ENCODE data around the gene C1QL1. TPM values are rescaled to one million over a fixed set of nuclear protein-coding genes. Genes with fewer than 3 reads are reported as not detected.

The C1QL1 gene
- total and polyA plus RNA-seq, 12 donors: 0.37 to 25.6 (median 1.6) TPM

GRCh38 chr17:44928136-44928535, 40.0 kb downstream of the C1QL1 start:
- peaks cover 0 to 21% (median 5%) of the 10 kb centered on the region in 9 donors for H3K4me1 ChIP-seq
- no peaks in the 10 kb centered on the region for H3K27me3 ChIP-seq
- WGBS, 2 donors: 95 to 99% methylated on average over 15 of the region's 15 CpGs
- DNase-seq (no peak), ATAC-seq (no peak)
- no peak overlapping the region for H3K27ac ChIP-seq
- intact Hi-C loops (cut with DNase I): loop anchor here in 3 of 10 donors (5.0 to 10.0 kb wide), 3 partner anchors 74 to 267 kb away; no protein-coding TSS in a partner anchor
- TF ChIP-seq, protein P1, sequence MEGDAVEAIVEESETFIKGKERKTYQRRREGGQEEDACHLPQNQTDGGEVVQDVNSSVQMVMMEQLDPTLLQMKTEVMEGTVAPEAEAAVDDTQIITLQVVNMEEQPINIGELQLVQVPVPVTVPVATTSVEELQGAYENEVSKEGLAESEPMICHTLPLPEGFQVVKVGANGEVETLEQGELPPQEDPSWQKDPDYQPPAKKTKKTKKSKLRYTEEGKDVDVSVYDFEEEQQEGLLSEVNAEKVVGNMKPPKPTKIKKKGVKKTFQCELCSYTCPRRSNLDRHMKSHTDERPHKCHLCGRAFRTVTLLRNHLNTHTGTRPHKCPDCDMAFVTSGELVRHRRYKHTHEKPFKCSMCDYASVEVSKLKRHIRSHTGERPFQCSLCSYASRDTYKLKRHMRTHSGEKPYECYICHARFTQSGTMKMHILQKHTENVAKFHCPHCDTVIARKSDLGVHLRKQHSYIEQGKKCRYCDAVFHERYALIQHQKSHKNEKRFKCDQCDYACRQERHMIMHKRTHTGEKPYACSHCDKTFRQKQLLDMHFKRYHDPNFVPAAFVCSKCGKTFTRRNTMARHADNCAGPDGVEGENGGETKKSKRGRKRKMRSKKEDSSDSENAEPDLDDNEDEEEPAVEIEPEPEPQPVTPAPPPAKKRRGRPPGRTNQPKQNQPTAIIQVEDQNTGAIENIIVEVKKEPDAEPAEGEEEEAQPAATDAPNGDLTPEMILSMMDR (IDR thresholded peaks at IDR 0.05): no peak
- peaks cover 0 to 59% (median 0%) of the 10 kb centered on the region in 9 donors for H3K36me3 ChIP-seq
- no peak overlapping the region for H3K4me3 ChIP-seq
- no peaks in the 10 kb centered on the region for H3K9me3 ChIP-seq

DNA sequence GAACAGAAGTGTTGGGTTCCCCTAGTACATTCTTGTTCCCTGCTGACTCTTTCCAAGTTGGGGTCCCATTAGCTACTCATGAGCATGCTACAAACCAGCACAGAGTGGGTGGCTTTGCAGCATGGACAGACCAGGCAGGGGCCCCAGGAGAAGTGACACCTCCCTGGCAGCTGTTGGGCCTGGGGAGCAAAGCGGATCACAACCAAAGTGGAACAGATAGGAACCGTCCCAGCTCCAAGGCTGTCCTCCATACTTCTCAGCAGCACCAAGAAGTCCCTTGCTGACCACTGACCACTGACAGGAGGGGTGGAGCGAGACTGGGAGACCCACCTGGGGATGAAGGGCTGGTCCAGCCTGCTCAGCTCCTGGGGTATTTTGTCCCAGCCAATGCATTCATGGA, 40.4 kb downstream of the C1QL1 start:
- peaks cover 0 to 16% (median 2%) of the 10 kb centered on the region in 9 donors for H3K4me1 ChIP-seq
- no peaks in the 10 kb centered on the region for H3K9me3 ChIP-seq
- peaks cover 0 to 55% (median 0%) of the 10 kb centered on the region in 9 donors for H3K36me3 ChIP-seq
- DNase-seq (no peak), ATAC-seq (no peak)
- WGBS, 2 donors: 90 to 91% methylated on average over 3 of the region's 3 CpGs
- intact Hi-C loops (cut with DNase I): loop anchor here in 3 of 10 donors (5.0 to 10.0 kb wide), 3 partner anchors 75 to 267 kb away; no protein-coding TSS in a partner anchor
- TF ChIP-seq, protein P1 (IDR thresholded peaks at IDR 0.05): no peak
- no peaks in the 10 kb centered on the region for H3K27me3 ChIP-seq
- H3K27ac ChIP-seq: no peak overlapping the region
- no peak overlapping the region for H3K4me3 ChIP-seq

DNA sequence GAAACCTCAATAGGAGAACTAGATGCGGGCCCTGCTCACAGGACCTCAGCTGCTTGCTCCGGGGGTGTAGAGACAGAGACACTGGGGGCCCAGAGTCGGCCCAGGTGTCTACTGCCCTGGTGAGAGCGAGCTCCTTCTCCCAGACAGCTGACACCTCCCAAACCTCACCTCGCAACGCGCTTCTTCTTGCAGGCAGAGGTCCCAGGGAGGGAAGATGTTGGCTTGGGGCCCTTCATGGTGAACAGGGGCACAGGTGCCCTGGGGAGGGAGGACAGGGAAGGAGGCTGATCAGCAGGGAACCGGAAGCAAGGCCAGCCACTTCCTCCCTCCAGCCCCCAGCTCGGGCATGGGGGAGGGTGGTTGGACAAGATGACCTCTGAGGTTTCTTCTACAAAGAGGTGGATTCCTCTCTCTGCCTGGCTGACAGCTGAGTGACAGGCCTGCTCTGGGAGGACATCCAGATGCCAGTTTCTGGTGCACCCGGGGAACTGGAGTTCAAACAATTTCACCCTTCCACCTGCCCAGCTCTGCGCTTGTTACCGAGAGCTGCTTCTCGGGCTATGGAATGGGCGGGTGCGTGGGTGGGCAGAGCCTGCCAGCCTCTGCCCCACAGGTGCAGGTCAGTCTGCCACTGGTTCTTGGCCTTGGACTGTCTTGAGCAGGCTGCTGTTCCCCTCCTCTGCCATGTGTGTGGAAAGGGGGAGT, 41.1 kb downstream of the C1QL1 start:
- Histone ChIP-seq H3K4me3 (no peak overlapping the region), H3K9me3 (no peaks in the 10 kb centered on the region), H3K27me3 (no peaks in the 10 kb centered on the region), H3K36me3 (peaks cover 0 to 49% (median 0%) of the 10 kb centered on the region in 9 donors), H3K27ac (no peak overlapping the region), H3K4me1 (peaks cover 0 to 13% (median 0%) of the 10 kb centered on the region in 9 donors)
- WGBS, 2 donors: 81 to 84% methylated on average over 15 of the region's 15 CpGs
- TF ChIP-seq, protein P1 (IDR thresholded peaks at IDR 0.05): no peak
- peak in 1 of 8 donors; percentile 22 for ATAC-seq
- DNase-seq: no peak
- intact Hi-C loops (cut with DNase I): loop anchor here in 3 of 10 donors (5.0 to 10.0 kb wide), 3 partner anchors 75 to 268 kb away; no protein-coding TSS in a partner anchor

- intact Hi-C loops (cut with DNase I): loop anchor here in 3 of 10 donors (5.0 to 10.0 kb wide), 3 partner anchors 76 to 269 kb away; no protein-coding TSS in a partner anchor
- Histone ChIP-seq H3K27ac (no peak overlapping the region), H3K9me3 (no peaks in the 10 kb centered on the region), H3K4me1 (peaks cover 0 to 17% (median 5%) of the 10 kb centered on the region in 9 donors), H3K4me3 (no peak overlapping the region), H3K36me3 (peaks cover 0 to 39% (median 0%) of the 10 kb centered on the region in 9 donors), H3K27me3 (peaks cover 0 to 4% (median 0%) of the 10 kb centered on the region in 7 donors)
- ATAC-seq (no peak), DNase-seq (no peak)
- TF ChIP-seq, protein P1 (IDR thresholded peaks at IDR 0.05): no peak
- WGBS, 2 donors: 96 to 98% methylated on average over 18 of the region's 18 CpGs
Measured at GRCh38 chr17:44925731-44926697, 42.1 kb downstream of the C1QL1 start.
